HG03039 (cell line): Measurements from ENCODE around the gene PDZD4.

Experiments
- ATAC-seq: cut with Tn5 transposase; IDR thresholded peaks from one replicate; pipeline ENCODE4 v1.9.1; 2021; ENCODE audit warnings: mild to moderate bottlenecking, moderate library complexity; ENCODE audit not compliant: unreplicated experiment

Gene PDZD4

GRCh38 chrX:153773218-153773611 is 57.1 kb downstream of the PDZD4 start:
- no peak for ATAC-seq

GRCh38 chrX:153772316-153773217 is 57.8 kb downstream of the PDZD4 start:
- ATAC-seq = no peak

DNA sequence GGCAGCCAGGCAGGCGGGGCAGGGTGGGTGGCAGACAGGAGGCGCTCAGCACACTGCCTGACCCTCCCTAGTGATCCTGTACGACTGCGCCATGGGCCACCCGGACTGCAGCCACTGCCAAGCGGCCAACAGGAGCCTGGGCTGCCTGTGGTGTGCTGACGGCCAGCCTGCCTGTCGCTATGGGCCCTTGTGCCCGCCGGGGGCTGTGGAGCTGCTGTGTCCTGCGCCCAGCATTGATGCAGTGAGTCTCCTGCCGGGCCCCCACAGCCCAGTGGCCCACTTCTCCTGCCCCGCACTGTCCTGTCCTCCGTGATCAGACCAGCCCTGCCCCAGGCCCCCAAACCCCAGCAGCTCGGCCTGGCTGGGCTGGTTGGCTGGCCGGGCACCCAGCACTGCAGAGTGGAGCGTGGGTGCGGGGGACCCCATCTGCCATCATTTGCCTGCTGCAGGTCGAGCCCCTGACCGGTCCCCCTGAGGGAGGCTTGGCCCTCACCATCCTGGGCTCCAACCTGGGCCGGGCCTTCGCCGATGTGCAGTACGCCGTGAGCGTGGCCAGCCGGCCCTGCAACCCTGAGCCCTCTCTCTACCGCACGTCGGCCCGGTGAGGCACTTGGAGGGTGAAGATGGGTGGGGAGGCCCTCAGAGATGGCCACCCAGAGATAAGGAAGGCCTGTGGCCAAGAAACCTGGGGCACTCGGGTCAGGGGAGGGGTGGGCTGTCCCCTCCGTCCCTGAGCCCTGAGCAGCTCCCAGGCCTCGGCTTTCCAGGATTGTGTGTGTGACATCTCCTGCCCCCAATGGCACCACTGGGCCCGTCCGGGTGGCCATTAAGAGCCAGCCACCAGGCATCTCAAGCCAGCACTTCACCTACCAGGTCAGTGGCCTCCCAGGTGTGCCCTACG is 58.7 kb downstream of the PDZD4 start:
- no peak for ATAC-seq

- no peak for ATAC-seq
Observed at GRCh38 chrX:153770601-153771414, 59.5 kb downstream of the PDZD4 start.

DNA sequence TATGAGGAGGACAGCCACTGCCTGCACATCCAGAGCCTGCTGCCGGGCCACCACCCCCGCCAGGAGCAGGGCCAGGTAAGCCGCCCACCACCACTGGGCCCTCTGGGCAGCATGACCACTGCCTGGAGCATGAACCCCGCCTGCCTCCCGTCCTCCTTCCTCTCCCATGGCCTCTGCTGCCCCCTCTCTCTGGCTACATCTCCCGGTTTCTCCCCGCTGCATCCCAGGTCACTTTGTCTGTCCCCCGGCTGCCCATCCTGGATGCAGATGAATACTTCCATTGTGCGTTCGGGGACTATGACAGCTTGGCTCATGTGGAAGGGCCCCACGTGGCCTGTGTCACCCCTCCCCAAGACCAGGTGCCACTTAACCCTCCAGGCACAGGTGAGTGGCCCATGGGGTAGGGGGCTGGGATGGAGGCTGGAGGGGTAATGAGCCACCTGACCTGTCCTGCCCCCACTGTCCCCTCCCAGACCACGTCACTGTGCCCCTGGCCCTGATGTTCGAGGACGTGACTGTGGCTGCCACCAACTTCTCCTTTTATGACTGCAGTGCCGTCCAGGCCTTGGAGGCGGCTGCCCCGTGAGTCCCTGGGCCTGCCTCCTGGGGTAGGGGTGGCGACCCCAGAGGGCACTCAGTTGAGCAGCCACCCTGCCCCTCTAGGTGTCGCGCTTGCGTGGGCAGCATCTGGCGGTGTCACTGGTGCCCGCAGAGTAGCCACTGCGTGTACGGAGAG is 60.3 kb downstream of the PDZD4 start:
- no peak for ATAC-seq

- ATAC-seq = no peak
Observed at GRCh38 chrX:153769158-153769864, 61.0 kb downstream of the PDZD4 start.

- ATAC-seq = no peak
Observed at GRCh38 chrX:153768311-153769157, 61.8 kb downstream of the PDZD4 start.

GRCh38 chrX:153767674-153768055 is 62.7 kb downstream of the PDZD4 start:
- no peak for ATAC-seq

DNA sequence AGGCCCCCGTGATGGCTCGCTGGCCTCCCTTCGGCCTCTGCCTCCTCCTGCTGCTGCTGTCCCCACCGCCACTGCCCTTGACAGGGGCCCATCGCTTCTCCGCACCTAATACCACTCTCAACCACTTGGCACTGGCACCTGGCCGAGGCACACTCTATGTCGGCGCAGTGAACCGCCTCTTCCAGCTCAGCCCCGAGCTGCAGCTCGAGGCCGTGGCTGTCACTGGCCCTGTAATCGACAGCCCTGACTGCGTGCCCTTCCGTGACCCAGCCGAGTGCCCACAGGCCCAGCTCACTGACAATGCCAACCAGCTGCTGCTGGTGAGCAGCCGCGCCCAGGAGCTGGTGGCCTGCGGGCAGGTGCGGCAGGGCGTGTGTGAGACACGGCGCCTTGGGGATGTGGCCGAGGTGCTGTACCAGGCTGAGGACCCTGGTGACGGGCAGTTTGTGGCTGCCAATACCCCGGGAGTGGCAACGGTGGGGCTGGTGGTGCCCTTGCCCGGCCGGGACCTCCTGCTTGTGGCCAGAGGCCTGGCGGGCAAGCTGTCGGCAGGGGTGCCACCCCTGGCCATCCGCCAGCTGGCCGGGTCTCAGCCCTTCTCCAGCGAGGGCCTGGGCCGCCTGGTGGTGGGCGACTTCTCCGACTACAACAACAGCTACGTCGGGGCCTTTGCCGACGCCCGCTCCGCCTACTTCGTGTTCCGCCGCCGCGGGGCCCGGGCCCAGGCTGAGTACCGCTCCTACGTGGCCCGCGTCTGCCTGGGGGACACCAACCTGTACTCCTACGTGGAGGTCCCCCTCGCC is 63.3 kb downstream of the PDZD4 start:
- no peak for ATAC-seq

- ATAC-seq = no peak
Observed at GRCh38 chrX:153766098-153766817, 64.1 kb downstream of the PDZD4 start.

DNA sequence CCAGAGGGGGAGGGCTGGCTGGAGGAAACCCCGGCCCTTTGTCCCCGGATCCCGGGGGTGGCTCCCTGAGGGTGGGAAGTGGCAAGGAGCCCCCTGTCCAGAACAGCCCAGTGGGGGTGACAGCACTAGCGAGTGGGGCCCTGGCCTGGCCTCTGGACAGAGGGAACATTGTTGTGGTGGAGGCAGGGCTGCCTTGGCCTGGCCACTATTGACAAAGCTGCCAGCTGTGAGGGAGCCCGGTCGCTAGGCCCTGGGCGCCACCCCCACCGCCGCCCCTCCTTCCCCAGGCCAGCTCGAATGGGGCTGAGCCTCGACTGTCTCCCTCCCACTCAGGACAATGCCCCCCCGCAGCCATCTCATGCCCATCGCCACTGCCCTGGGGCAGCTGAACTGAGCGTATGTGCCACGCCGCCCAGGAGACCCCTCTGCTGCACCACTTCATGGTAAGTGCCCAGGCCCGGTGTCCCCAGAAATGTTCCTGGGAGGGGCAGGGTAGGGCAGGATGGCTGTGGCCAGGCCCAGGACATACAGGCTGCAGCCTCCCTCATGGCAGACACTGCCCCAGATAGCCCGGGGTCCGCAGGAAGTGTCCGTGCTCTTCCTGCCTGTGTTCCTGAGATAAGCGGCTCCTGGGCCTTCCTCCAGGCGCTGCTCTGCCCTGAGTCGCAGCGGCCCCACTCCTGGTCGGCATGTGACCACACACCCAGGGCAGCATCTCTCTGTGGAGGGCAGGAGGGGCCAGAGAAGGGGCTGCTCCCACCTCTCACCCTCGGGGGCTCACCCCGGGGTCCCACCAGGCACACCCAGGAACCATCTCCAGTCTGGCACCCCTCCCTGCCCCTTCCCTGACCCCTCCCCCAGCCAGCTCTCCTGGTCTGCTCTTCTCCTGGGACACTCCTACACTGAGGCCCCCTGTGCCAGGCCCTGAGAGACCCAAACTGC is 64.9 kb downstream of the PDZD4 start:
- no peak for ATAC-seq

GRCh38 chrX:153764786-153765137 is 65.6 kb downstream of the PDZD4 start:
- ATAC-seq = no peak

GRCh38 chrX:153763989-153764755 is 66.2 kb downstream of the PDZD4 start, which contains the start of gene PLXNB3:
Gene PLXNB3, plus strand, starts transcription at chrX:153764249. Its CDS starts 1,287 bp downstream, at chrX:153765536.
- ATAC-seq = no peak

GRCh38 chrX:153763298-153763932 is 66.9 kb downstream of the PDZD4 start:
- ATAC-seq = no peak

DNA sequence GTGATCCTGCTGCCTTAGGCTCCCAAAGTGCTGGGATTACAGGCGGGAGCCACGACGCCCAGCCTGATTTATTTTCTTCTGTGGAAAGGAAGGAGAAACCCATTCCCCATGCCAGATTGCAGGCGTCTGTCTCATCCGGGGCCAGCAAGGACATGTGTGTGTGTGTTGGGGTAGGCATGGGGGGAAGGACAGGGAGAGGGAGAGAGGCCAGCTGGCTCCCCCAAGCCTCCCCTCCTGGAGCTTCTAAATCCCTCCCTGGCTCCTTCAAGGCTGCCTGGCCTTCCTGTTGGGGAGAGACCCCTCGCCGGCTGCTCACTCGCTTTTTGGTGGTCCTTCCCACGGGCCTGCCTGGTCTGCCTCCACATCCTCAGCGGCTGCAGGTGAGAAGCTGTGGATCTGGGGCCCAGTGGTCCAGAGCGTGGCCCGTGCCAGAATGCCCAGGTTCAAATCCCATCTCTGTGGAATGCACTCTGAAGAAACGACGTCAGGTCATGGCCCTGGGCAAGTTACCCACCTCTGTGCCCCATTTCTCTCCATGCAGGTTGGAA is 67.6 kb downstream of the PDZD4 start:
- ATAC-seq = no peak
